ENCODE data around the gene BABAM2. TPM values are rescaled to one million over a fixed set of nuclear protein-coding genes. Genes with fewer than 3 reads are reported as not detected.

Gene BABAM2
- total and polyA plus RNA-seq, 2 of the 4 experiments (the other 2 are of a cell fraction): 20.9 to 23.1 TPM

DNA sequence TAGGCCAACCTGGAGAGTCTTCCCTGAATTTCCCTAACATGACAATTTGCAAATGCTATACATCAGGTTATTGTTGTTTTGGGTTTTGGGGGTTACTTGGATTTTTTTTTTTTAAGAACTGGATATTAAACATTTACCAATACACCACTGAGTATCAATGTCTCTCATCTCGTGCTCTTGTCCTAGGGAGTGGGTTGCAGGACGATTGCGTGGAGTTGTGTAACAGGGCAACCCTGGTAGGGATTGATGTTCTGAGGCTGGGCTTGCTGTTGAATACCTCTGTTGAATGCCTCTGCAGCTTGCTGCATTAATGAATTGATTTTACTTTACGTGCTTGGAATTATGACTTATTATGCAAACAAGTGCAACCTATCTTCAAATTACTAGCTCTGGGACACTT lies 483.3 kb downstream of the BABAM2 start:
- H3K9me3 ChIP-seq (ENCODE audit: control insufficient read depth, insufficient read depth, low read length): no peaks in the 10 kb centered on the region
- no peaks in the 10 kb centered on the region for H3K4me1 ChIP-seq (ENCODE audit: control insufficient read depth, insufficient read depth, low read length)
- H3K4me3 ChIP-seq (ENCODE audit: insufficient read depth, low read depth, low read length): no peak overlapping the region
- ChIA-PET CTCF (no interaction called here), POLR2A (ENCODE audit: unreplicated experiment) (no interaction called here)
- H3K9me1 ChIP-seq (ENCODE audit: insufficient read depth, low read length): no peaks in the 10 kb centered on the region
- H4K20me1 ChIP-seq (ENCODE audit: insufficient read depth, low read length): no peaks in the 10 kb centered on the region
- H3K36me3 ChIP-seq (ENCODE audit: control insufficient read depth, insufficient read depth, low read length): no peaks in the 10 kb centered on the region
- H2BK15ac ChIP-seq (ENCODE audit: low read depth, low read length): no peak overlapping the region
- DNase-seq: no peak
- WGBS, 2 experiments (ENCODE audit: extremely low coverage in 2 of 2, insufficient read length in 1 of 2): no CpG with 5 or more reads among the region's 4 CpGs
- peaks cover 14% of the 10 kb centered on the region for H3K27me3 ChIP-seq (ENCODE audit: control insufficient read depth, insufficient read depth, low read length)
- no peak overlapping the region for H3K14ac ChIP-seq (replicated peaks; ENCODE audit: low read depth, low read length)
- H3K4ac ChIP-seq (ENCODE audit: low read depth, low read length): no peak overlapping the region
- in situ Hi-C loops (cut with MboI; ENCODE audit: low sequenced_read_pairs): no loop called here
- H3K9ac ChIP-seq (ENCODE audit: low read depth, low read length): no peak overlapping the region
- ATAC-seq (ENCODE audit: low read depth): no peak
- H3K23ac ChIP-seq (ENCODE audit: low read depth, low read length): no peak overlapping the region
- no peak overlapping the region for H3K18ac ChIP-seq (ENCODE audit: low read depth, low read length)
- no peak overlapping the region for H2AK5ac ChIP-seq (ENCODE audit: low read depth, low read length)
- H2BK20ac ChIP-seq (ENCODE audit: low read depth, low read length): no peak overlapping the region
- H2AFZ ChIP-seq (replicated peaks; ENCODE audit: low read length, poor library complexity): no peak overlapping the region
- no peak overlapping the region for H4K8ac ChIP-seq (ENCODE audit: low read depth in 2 of 2, low read length in 2 of 2)
- no peak overlapping the region for H3K27ac ChIP-seq (ENCODE audit: insufficient read depth, low read length)
- intact Hi-C loops (cut with micrococcal nuclease): no loop called here
- no TSS peak for BruUV-seq (replicated peaks)
- H3K79me1 ChIP-seq (ENCODE audit: low read depth in 1 of 2, low read length in 2 of 2): no peaks in the 10 kb centered on the region
- no peak overlapping the region for H2BK120ac ChIP-seq (ENCODE audit: low read depth, low read length)
- no peak overlapping the region for H2BK5ac ChIP-seq (ENCODE audit: low read depth, low read length, poor library complexity, severe bottlenecking)
- H3K56ac ChIP-seq (ENCODE audit: extremely low read depth, insufficient read depth, low read length): no peak overlapping the region
- TF ChIP-seq FOS (IDR thresholded peaks at IDR 0.05; ENCODE audit: low read depth, low read length) (no peak), CHD1 (IDR thresholded peaks at IDR 0.05; ENCODE audit: low read depth, low read length) (no peak), RCOR1 (IDR thresholded peaks at IDR 0.05; ENCODE audit: insufficient replicate concordance, low read length) (no peak), NFE2L2 (IDR thresholded peaks at IDR 0.05; ENCODE audit: low read depth, low read length) (no peak), MAFK (IDR thresholded peaks at IDR 0.05; ENCODE audit: low read depth, low read length) (no peak), RFX5 (IDR thresholded peaks at IDR 0.05; ENCODE audit: low read depth, low read length) (no peak), BHLHE40 (IDR thresholded peaks at IDR 0.05; ENCODE audit: low read depth, low read length) (no peak), CEBPB (IDR thresholded peaks at IDR 0.05; ENCODE audit: low read depth, low read length) (no peak), SMC3 (IDR thresholded peaks at IDR 0.05; ENCODE audit: low read depth, low read length) (no peak), MXI1 (IDR thresholded peaks at IDR 0.05; ENCODE audit: borderline replicate concordance, low read depth, low read length) (no peak), RAD21 (IDR thresholded peaks at IDR 0.05; ENCODE audit: low read length) (no peak), POLR2A (IDR thresholded peaks at IDR 0.05; ENCODE audit: low read depth, low read length) (no peak), MAZ (IDR thresholded peaks at IDR 0.05; ENCODE audit: borderline replicate concordance, low read depth, low read length) (no peak)
- TF ChIP-seq, protein P1, sequence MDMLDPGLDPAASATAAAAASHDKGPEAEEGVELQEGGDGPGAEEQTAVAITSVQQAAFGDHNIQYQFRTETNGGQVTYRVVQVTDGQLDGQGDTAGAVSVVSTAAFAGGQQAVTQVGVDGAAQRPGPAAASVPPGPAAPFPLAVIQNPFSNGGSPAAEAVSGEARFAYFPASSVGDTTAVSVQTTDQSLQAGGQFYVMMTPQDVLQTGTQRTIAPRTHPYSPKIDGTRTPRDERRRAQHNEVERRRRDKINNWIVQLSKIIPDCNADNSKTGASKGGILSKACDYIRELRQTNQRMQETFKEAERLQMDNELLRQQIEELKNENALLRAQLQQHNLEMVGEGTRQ (IDR thresholded peaks at IDR 0.05; ENCODE audit: low read depth, low read length): no peak
- TF ChIP-seq, protein P2, sequence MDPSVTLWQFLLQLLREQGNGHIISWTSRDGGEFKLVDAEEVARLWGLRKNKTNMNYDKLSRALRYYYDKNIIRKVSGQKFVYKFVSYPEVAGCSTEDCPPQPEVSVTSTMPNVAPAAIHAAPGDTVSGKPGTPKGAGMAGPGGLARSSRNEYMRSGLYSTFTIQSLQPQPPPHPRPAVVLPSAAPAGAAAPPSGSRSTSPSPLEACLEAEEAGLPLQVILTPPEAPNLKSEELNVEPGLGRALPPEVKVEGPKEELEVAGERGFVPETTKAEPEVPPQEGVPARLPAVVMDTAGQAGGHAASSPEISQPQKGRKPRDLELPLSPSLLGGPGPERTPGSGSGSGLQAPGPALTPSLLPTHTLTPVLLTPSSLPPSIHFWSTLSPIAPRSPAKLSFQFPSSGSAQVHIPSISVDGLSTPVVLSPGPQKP (IDR thresholded peaks at IDR 0.05; ENCODE audit: borderline replicate concordance, low read depth, low read length): no peak
- TF ChIP-seq, protein P3, sequence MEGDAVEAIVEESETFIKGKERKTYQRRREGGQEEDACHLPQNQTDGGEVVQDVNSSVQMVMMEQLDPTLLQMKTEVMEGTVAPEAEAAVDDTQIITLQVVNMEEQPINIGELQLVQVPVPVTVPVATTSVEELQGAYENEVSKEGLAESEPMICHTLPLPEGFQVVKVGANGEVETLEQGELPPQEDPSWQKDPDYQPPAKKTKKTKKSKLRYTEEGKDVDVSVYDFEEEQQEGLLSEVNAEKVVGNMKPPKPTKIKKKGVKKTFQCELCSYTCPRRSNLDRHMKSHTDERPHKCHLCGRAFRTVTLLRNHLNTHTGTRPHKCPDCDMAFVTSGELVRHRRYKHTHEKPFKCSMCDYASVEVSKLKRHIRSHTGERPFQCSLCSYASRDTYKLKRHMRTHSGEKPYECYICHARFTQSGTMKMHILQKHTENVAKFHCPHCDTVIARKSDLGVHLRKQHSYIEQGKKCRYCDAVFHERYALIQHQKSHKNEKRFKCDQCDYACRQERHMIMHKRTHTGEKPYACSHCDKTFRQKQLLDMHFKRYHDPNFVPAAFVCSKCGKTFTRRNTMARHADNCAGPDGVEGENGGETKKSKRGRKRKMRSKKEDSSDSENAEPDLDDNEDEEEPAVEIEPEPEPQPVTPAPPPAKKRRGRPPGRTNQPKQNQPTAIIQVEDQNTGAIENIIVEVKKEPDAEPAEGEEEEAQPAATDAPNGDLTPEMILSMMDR (conservative IDR thresholded peaks at IDR 0.05; ENCODE audit: low read depth, low read length): no peak
- H4K5ac ChIP-seq (ENCODE audit: low read depth, low read length): no peak overlapping the region
- H3K4me2 ChIP-seq (ENCODE audit: low read depth, low read length): no peak overlapping the region
- no peak overlapping the region for H4K91ac ChIP-seq (ENCODE audit: insufficient read depth, low read depth, low read length)
- dilution Hi-C loops (cut with HindIII; ENCODE audit: low sequenced_read_pairs, unreplicated experiment): no loop called here
- no peak overlapping the region for H2AK9ac ChIP-seq (replicated peaks; ENCODE audit: low read depth, low read length, poor library complexity)
